ENCODE measurements around the gene AMPD3. TPM values are rescaled to one million over a fixed set of nuclear protein-coding genes. Genes with fewer than 3 reads are reported as not detected.

The AMPD3 gene
- total RNA-seq, 1 donor from 2014 or later, result 3.0 TPM

GRCh38 chr11:10532526-10532925 is 77.5 kb downstream of the AMPD3 start:
- Mint-ChIP-seq H3K9me3 (no peaks in the 10 kb centered on the region), H3K27ac (no peak overlapping the region), H3K4me3 (no peak overlapping the region), H3K27me3 (ENCODE audit: insufficient read depth, low read depth) (no peaks in the 10 kb centered on the region), H3K4me1 (no peaks in the 10 kb centered on the region), H3K36me3 (peaks cover 9% of the 10 kb centered on the region)
- no peaks in the 10 kb centered on the region for H3K79me2 ChIP-seq (ENCODE audit: low read depth)
- no peaks in the 10 kb centered on the region for H3F3A ChIP-seq (ENCODE audit: low read depth)
- no peak overlapping the region for H3K27ac ChIP-seq
- no peaks in the 10 kb centered on the region for H3K27me3 ChIP-seq
- H3K9ac ChIP-seq, result no peak overlapping the region
- H3K9me3 ChIP-seq (ENCODE audit: low read depth), result no peaks in the 10 kb centered on the region
- no peak overlapping the region for H3K4me3 ChIP-seq
- H4K20me1 ChIP-seq (ENCODE audit: low read depth), result no peaks in the 10 kb centered on the region
- no peak overlapping the region for H2AFZ ChIP-seq (replicated peaks)
- no peak for DNase-seq (ENCODE audit: low spot score)
- peaks cover 6% of the 10 kb centered on the region for H3K4me1 ChIP-seq
- TF ChIP-seq EZH2 (IDR thresholded peaks at IDR 0.05), result no peak
- TF ChIP-seq CTCF (IDR thresholded peaks at IDR 0.05), result no peak
- no peak for TF ChIP-seq EZH2phosphoT487 (IDR thresholded peaks at IDR 0.05)
- no peaks in the 10 kb centered on the region for H3K36me3 ChIP-seq
- H3K4me2 ChIP-seq, result no peak overlapping the region

DNA sequence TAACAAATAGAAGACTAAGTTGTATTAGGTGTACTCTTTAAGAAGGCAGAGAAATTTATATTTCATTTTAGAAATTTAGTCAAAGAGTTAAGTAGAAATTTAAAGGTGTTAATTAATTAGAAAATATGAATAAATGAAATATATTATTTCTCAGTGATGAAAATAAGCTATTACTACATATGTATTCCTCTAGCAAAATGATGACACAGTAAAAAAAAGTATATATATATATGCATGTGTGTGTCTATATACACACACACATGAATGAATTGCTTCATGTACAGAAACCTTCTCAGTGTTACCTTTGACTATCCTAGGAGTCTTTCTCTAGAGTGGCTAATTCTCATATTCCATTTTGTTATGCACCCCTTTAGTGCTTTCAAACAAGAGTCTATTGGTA is 78.3 kb downstream of the AMPD3 start:
- no peak overlapping the region for H3K27ac ChIP-seq

GRCh38 chr11:10534316-10534715 is 79.3 kb downstream of the AMPD3 start:
- peaks cover 3% of the 10 kb centered on the region for H3K36me3 Mint-ChIP-seq

More for the DNA sequence above, 78.3 kb downstream of the AMPD3 start:
- TF ChIP-seq EZH2 (IDR thresholded peaks at IDR 0.05) (no peak), EZH2phosphoT487 (IDR thresholded peaks at IDR 0.05) (no peak), CTCF (IDR thresholded peaks at IDR 0.05) (no peak)
- Histone ChIP-seq H3K4me1 (peaks cover 6% of the 10 kb centered on the region), H3K79me2 (ENCODE audit: low read depth) (no peaks in the 10 kb centered on the region), H3K36me3 (no peaks in the 10 kb centered on the region), H3F3A (ENCODE audit: low read depth) (no peaks in the 10 kb centered on the region), H3K9me3 (ENCODE audit: low read depth) (no peaks in the 10 kb centered on the region), H3K4me2 (no peak overlapping the region), H4K20me1 (ENCODE audit: low read depth) (no peaks in the 10 kb centered on the region), H3K27me3 (no peaks in the 10 kb centered on the region), H3K4me3 (no peak overlapping the region), H3K9ac (no peak overlapping the region), H2AFZ (replicated peaks) (no peak overlapping the region)
- Mint-ChIP-seq H3K9me3 (no peaks in the 10 kb centered on the region), H3K4me3 (no peak overlapping the region), H3K36me3 (peaks cover 7% of the 10 kb centered on the region), H3K4me1 (no peaks in the 10 kb centered on the region), H3K27me3 (ENCODE audit: insufficient read depth, low read depth) (no peaks in the 10 kb centered on the region), H3K27ac (no peak overlapping the region)
- DNase-seq (ENCODE audit: low spot score), result no peak

More at GRCh38 chr11:10534316-10534715, 79.3 kb downstream of the AMPD3 start:
- Histone ChIP-seq H3K79me2 (ENCODE audit: low read depth) (peaks cover 3% of the 10 kb centered on the region), H3K4me1 (peaks cover 4% of the 10 kb centered on the region), H3K27ac (no peak overlapping the region), H3K36me3 (no peaks in the 10 kb centered on the region), H2AFZ (replicated peaks) (no peak overlapping the region), H3K9me3 (ENCODE audit: low read depth) (no peaks in the 10 kb centered on the region), H3F3A (ENCODE audit: low read depth) (no peaks in the 10 kb centered on the region), H3K4me3 (no peak overlapping the region), H3K27me3 (no peaks in the 10 kb centered on the region), H3K9ac (no peak overlapping the region), H4K20me1 (ENCODE audit: low read depth) (no peaks in the 10 kb centered on the region), H3K4me2 (no peak overlapping the region)
- H3K9me3 Mint-ChIP-seq, result no peaks in the 10 kb centered on the region
- H3K4me1 Mint-ChIP-seq, result no peaks in the 10 kb centered on the region
- no peak overlapping the region for H3K27ac Mint-ChIP-seq
- H3K4me3 Mint-ChIP-seq, result no peak overlapping the region
- TF ChIP-seq EZH2phosphoT487 (IDR thresholded peaks at IDR 0.05) (no peak), CTCF (IDR thresholded peaks at IDR 0.05) (no peak), EZH2 (IDR thresholded peaks at IDR 0.05) (no peak)
- H3K27me3 Mint-ChIP-seq (ENCODE audit: insufficient read depth, low read depth), result no peaks in the 10 kb centered on the region
- no peak for DNase-seq (ENCODE audit: low spot score)

Data from neural progenitor cell (in vitro differentiated cells).